HEK293T (cell line): Measurements from ENCODE around the gene ALOX15.

ENCODE experiments used
- CTCF ChIA-PET: fragments of 350-600 bp; formaldehyde crosslinking; extraction: SDS; loops from one replicate; lab custom pipeline; 2021; ENCODE audit warnings: antibody characterized with exemption, inconsistent platforms; lab: Yijun Ruan, JAX
- POLR2A ChIA-PET: fragments of 350-600 bp; formaldehyde crosslinking; extraction: SDS; loops from one replicate; lab custom pipeline; 2020; ENCODE audit warnings: antibody characterized with exemption, inconsistent platforms; lab: Yijun Ruan, JAX
- DNase-seq: peaks from one replicate; pipeline ENCODE4 v3.0.0; 2012; ENCODE audit warnings: mixed read lengths; ENCODE audit errors: extremely low spot score
- ARNT ChIP-seq: fragments of 450-650 bp; IDR thresholded peaks from 2 replicates; pipeline ENCODE4 v1.6.1; 2017; ENCODE audit warnings: mild to moderate bottlenecking
- BHLHE40 ChIP-seq: fragments of 450-650 bp; IDR thresholded peaks from 2 replicates; pipeline ENCODE4 v1.6.1; 2016; ENCODE audit warnings: mild to moderate bottlenecking, moderate library complexity, borderline replicate concordance
- CTBP1 ChIP-seq: fragments of 450-650 bp; IDR thresholded peaks from 2 replicates; pipeline ENCODE4 v1.6.1; 2016; ENCODE audit warnings: borderline replicate concordance
- ELF4 ChIP-seq: fragments of 450-650 bp; IDR thresholded peaks from 2 replicates; pipeline ENCODE4 v1.6.1; 2017; ENCODE audit warnings: antibody characterized with exemption
- FOXA1 ChIP-seq: fragments of 450-650 bp; IDR thresholded peaks from 2 replicates; pipeline ENCODE4 v1.6.1; 2016; ENCODE audit warnings: mild to moderate bottlenecking
- FOXK2 ChIP-seq: fragments of 450-650 bp; IDR thresholded peaks from 2 replicates; pipeline ENCODE4 v1.6.1; 2016; ENCODE audit warnings: mild to moderate bottlenecking
- FOXM1 ChIP-seq: fragments of 450-650 bp; IDR thresholded peaks from 2 replicates; pipeline ENCODE4 v1.6.1; 2017; ENCODE audit warnings: mild to moderate bottlenecking, borderline replicate concordance
- HDGF ChIP-seq: fragments of 450-650 bp; IDR thresholded peaks from 2 replicates; pipeline ENCODE4 v1.6.1; 2017; ENCODE audit warnings: antibody characterized with exemption, borderline replicate concordance
- L3MBTL2 ChIP-seq: fragments of 450-650 bp; conservative IDR thresholded peaks from 2 replicates; pipeline ENCODE4 v1.6.1; 2016; ENCODE audit warnings: mild to moderate bottlenecking
- LEF1 ChIP-seq: fragments of 450-650 bp; IDR thresholded peaks from 2 replicates; pipeline ENCODE4 v1.6.1; 2017; ENCODE audit warnings: mild to moderate bottlenecking, borderline replicate concordance
- NFRKB ChIP-seq: fragments of 450-650 bp; IDR thresholded peaks from 2 replicates; pipeline ENCODE4 v1.6.1; 2016; ENCODE audit warnings: mild to moderate bottlenecking, moderate library complexity
- PKNOX1 ChIP-seq: fragments of 450-650 bp; IDR thresholded peaks from 2 replicates; pipeline ENCODE4 v1.6.1; 2016
- SP1 ChIP-seq: fragments of 450-650 bp; IDR thresholded peaks from 2 replicates; pipeline ENCODE4 v1.6.1; 2017
- SUZ12 ChIP-seq: fragments of 450-650 bp; IDR thresholded peaks from 2 replicates; pipeline ENCODE4 v1.6.1; 2016; ENCODE audit warnings: mild to moderate bottlenecking
- TARDBP ChIP-seq: fragments of 450-650 bp; IDR thresholded peaks from 2 replicates; pipeline ENCODE4 v1.6.1; 2016
- ZNF384 ChIP-seq: fragments of 450-650 bp; IDR thresholded peaks from 2 replicates; pipeline ENCODE4 v1.6.1; 2016

ALOX15 gene

GRCh38 chr17:4675791-4676190 is 34.3 kb upstream of the ALOX15 start:
- ChIA-PET POLR2A (no interaction called here), CTCF (interaction anchor here (0.7 kb wide), 1 partner anchor 207 kb away, joined by 3 read pairs; no protein-coding TSS in a partner anchor)
- TF ChIP-seq FOXA1 = no peak
- TF ChIP-seq FOXM1 = no peak
- no peak for TF ChIP-seq BHLHE40
- no peak for TF ChIP-seq L3MBTL2
- TF ChIP-seq ARNT = no peak
- TF ChIP-seq ELF4 = no peak
- no peak for TF ChIP-seq CTBP1
- no peak for TF ChIP-seq LEF1
- TF ChIP-seq SP1 = no peak
- no peak for TF ChIP-seq NFRKB
- no peak for TF ChIP-seq HDGF
- no peak for TF ChIP-seq FOXK2
- TF ChIP-seq SUZ12 = no peak
- DNase-seq = no peak

GRCh38 chr17:4674685-4674998 is 33.2 kb upstream of the ALOX15 start:
- no peak for DNase-seq
- ChIA-PET CTCF (no interaction called here), POLR2A (no interaction called here)
- TF ChIP-seq FOXK2 = no peak
- no peak for TF ChIP-seq ELF4
- TF ChIP-seq FOXM1 = no peak
- TF ChIP-seq ARNT = no peak
- TF ChIP-seq SUZ12 = no peak
- no peak for TF ChIP-seq SP1
- TF ChIP-seq L3MBTL2 = no peak
- TF ChIP-seq ZNF384 = no peak
- TF ChIP-seq FOXA1 = no peak
- no peak for TF ChIP-seq LEF1
- no peak for TF ChIP-seq CTBP1

GRCh38 chr17:4673986-4674684 is 32.7 kb upstream of the ALOX15 start:
- DNase-seq = no peak
- TF ChIP-seq LEF1 = no peak
- TF ChIP-seq ARNT = no peak
- no peak for TF ChIP-seq SP1
- no peak for TF ChIP-seq L3MBTL2
- no peak for TF ChIP-seq FOXK2
- TF ChIP-seq PKNOX1 = no peak
- no peak for TF ChIP-seq ELF4
- TF ChIP-seq NFRKB = no peak
- TF ChIP-seq FOXM1 = no peak
- no peak for TF ChIP-seq SUZ12
- TF ChIP-seq CTBP1 = no peak
- TF ChIP-seq BHLHE40 = no peak
- no peak for TF ChIP-seq HDGF
- no peak for TF ChIP-seq FOXA1
- TF ChIP-seq TARDBP = no peak
- TF ChIP-seq ZNF384 = no peak
- ChIA-PET POLR2A (no interaction called here), CTCF (no interaction called here)

GRCh38 chr17:4673169-4673568 is 31.7 kb upstream of the ALOX15 start:
- DNase-seq = no peak
- TF ChIP-seq ELF4 (no peak), NFRKB (no peak), PKNOX1 (no peak), FOXM1 (no peak), SP1 (no peak), ZNF384 (no peak), FOXK2 (no peak)
- CTCF ChIA-PET = no interaction called here
- POLR2A ChIA-PET = no interaction called here

GRCh38 chr17:4672751-4673150 is 31.3 kb upstream of the ALOX15 start:
- no peak for DNase-seq
- ChIA-PET POLR2A (no interaction called here), CTCF (no interaction called here)
- no peak for TF ChIP-seq PKNOX1
- TF ChIP-seq NFRKB = no peak
- TF ChIP-seq BHLHE40 = no peak
- TF ChIP-seq FOXK2 = no peak
- TF ChIP-seq ZNF384 = no peak
- no peak for TF ChIP-seq SP1
- no peak for TF ChIP-seq L3MBTL2
- TF ChIP-seq CTBP1 = no peak
- TF ChIP-seq FOXM1 = no peak
- no peak for TF ChIP-seq ELF4

GRCh38 chr17:4672055-4672630 is 30.7 kb upstream of the ALOX15 start:
- POLR2A ChIA-PET = no interaction called here
- TF ChIP-seq HDGF (no peak), ZNF384 (no peak), TARDBP (no peak), LEF1 (no peak), SP1 (no peak), PKNOX1 (no peak), L3MBTL2 (no peak), SUZ12 (no peak), ARNT (no peak), FOXM1 (no peak), ELF4 (no peak), BHLHE40 (no peak), CTBP1 (no peak), FOXA1 (no peak), NFRKB (no peak), FOXK2 (no peak)
- DNase-seq = no peak
- CTCF ChIA-PET = no interaction called here
